Upper lobe of left lung (tissue), 6 donors: ENCODE data around the gene ARHGEF3. TPM values are rescaled to one million over a fixed set of nuclear protein-coding genes. Genes with fewer than 3 reads are reported as not detected.

ENCODE experiments used
- ATAC-seq, 2 donors: fragments of 200-7000 bp; cut with Tn5 transposase; one replicate each; pipeline ENCODE4 v1.9.1; 2022; ENCODE audit warnings: mild to moderate bottlenecking in 2 of 2, moderate library complexity in 2 of 2; ENCODE audit not compliant: low FRiP score in 2 of 2
- DNase-seq, 2 donors: peaks; one replicate each; pipeline ENCODE4 v3.0.0-alpha.2; 2019 to 2020
- H3K27ac ChIP-seq, 4 donors: fragments of 200-600 bp; sonication (generic); one replicate each; pipeline ENCODE4 v1.5.1; 2016 to 2019
- H3K27me3 ChIP-seq, 4 donors: fragments of 200-600 bp; sonication (generic); one replicate each; pipeline ENCODE4 v1.5.1; 2017 to 2019
- H3K36me3 ChIP-seq, 4 donors: fragments of 200-600 bp; sonication (generic); one replicate each; pipeline ENCODE4 v1.5.1; 2016 to 2019
- H3K4me1 ChIP-seq, 4 donors: fragments of 200-600 bp; sonication (generic); one replicate each; pipeline ENCODE4 v1.5.1; 2018 to 2019
- H3K4me3 ChIP-seq, 4 donors: fragments of 200-600 bp; sonication (generic); one replicate each; pipeline ENCODE4 v1.5.1; 2017 to 2019; ENCODE audit warnings: mild to moderate bottlenecking in 2 of 4, moderate library complexity in 1 of 4
- H3K9me3 ChIP-seq, 4 donors: fragments of 200-600 bp; sonication (generic); one replicate each; pipeline ENCODE4 v1.5.1; 2018 to 2019
- CTCF ChIP-seq, 6 experiments: fragments of 450-650 bp in 4 of 6; fragments of 200-600 bp in 2 of 6; sonication (generic) in 2 of 6; IDR thresholded peaks; one replicate each; pipeline ENCODE4 v1.5.1; 2016 to 2019; ENCODE audit warnings: antibody characterized with exemption in 6 of 6
- EP300 ChIP-seq, 4 donors: sonication (generic); formaldehyde crosslinking; IDR thresholded peaks; one replicate each; pipeline ENCODE4 v1.5.1; 2017; ENCODE audit warnings: antibody characterized with exemption in 4 of 4, control low read depth in 2 of 4
- POLR2A ChIP-seq, 4 donors: fragments of 450-650 bp; IDR thresholded peaks; one replicate each; pipeline ENCODE4 v1.5.1; 2016 to 2017; ENCODE audit warnings: antibody characterized with exemption in 4 of 4, mild to moderate bottlenecking in 2 of 4
- POLR2AphosphoS5 ChIP-seq, 2 donors: sonication (generic); formaldehyde crosslinking; IDR thresholded peaks; one replicate each; pipeline ENCODE4 v1.5.1; 2017; ENCODE audit warnings: antibody characterized with exemption in 2 of 2
- WGBS, 2 donors: methylation state at CpG; one replicate each; pipeline ENCODE4 v1.1.5; 2017 to 2018; 5-methylcytosine and 5-hydroxymethylcytosine counted together
- total RNA-seq, 6 donors: library from RNA; depleted of rRNA in 4 of 6; stranded (reverse); fragments of >200 nt in 4 of 6; gene quantifications; one replicate each; pipeline versions ENCODE4 v1.1.0 to v1.2.1, GENCODE V29; 2016 to 2021
- donor health status: DM: no; HTN: no; CAD: no; lungs with moderate emphysema.
- donor health status: DM: no; HTN: yes; CAD: no; lungs with severe emphysema.

ARHGEF3 gene
- total RNA-seq, 6 donors from 2014 or later: 26.6 to 38.9 (median 30.0) TPM

GRCh38 chr3:56775445-56775837 lies 26.3 kb downstream of the ARHGEF3 start:
- peak overlapping the region in 3 of 4 donors; percentile 32 to 52 (median 36) for H3K27ac ChIP-seq
- DNase-seq: no peak
- TF ChIP-seq POLR2A (IDR thresholded peaks at IDR 0.05): no peak
- no peak for TF ChIP-seq CTCF (IDR thresholded peaks at IDR 0.05)
- TF ChIP-seq POLR2AphosphoS5 (IDR thresholded peaks at IDR 0.05): no peak
- no peak for TF ChIP-seq EP300 (IDR thresholded peaks at IDR 0.05)
- H3K36me3 ChIP-seq: peaks cover 0 to 22% (median 16%) of the 10 kb centered on the region in 4 donors
- H3K4me1 ChIP-seq: peaks cover 37 to 50% (median 44%) of the 10 kb centered on the region in 4 donors
- no peak for ATAC-seq
- no peaks in the 10 kb centered on the region for H3K27me3 ChIP-seq
- no peaks in the 10 kb centered on the region for H3K9me3 ChIP-seq
- no peak overlapping the region for H3K4me3 ChIP-seq
- WGBS, 2 donors: 83 to 90% methylated on average over 7 of the region's 7 CpGs

- H3K36me3 ChIP-seq: peaks cover 0 to 34% (median 16%) of the 10 kb centered on the region in 4 donors
- H3K27ac ChIP-seq: peak overlapping the region in 1 of 4 donors; percentile 8
- no peaks in the 10 kb centered on the region for H3K27me3 ChIP-seq
- no peaks in the 10 kb centered on the region for H3K9me3 ChIP-seq
- ATAC-seq: no peak
- peaks cover 34 to 51% (median 44%) of the 10 kb centered on the region in 4 donors for H3K4me1 ChIP-seq
- TF ChIP-seq CTCF (IDR thresholded peaks at IDR 0.05) (no peak), POLR2AphosphoS5 (IDR thresholded peaks at IDR 0.05) (no peak), EP300 (IDR thresholded peaks at IDR 0.05) (no peak), POLR2A (IDR thresholded peaks at IDR 0.05) (no peak)
- DNase-seq: no peak
- no peak overlapping the region for H3K4me3 ChIP-seq
Observed at GRCh38 chr3:56773986-56774385, 27.8 kb downstream of the ARHGEF3 start.

DNA sequence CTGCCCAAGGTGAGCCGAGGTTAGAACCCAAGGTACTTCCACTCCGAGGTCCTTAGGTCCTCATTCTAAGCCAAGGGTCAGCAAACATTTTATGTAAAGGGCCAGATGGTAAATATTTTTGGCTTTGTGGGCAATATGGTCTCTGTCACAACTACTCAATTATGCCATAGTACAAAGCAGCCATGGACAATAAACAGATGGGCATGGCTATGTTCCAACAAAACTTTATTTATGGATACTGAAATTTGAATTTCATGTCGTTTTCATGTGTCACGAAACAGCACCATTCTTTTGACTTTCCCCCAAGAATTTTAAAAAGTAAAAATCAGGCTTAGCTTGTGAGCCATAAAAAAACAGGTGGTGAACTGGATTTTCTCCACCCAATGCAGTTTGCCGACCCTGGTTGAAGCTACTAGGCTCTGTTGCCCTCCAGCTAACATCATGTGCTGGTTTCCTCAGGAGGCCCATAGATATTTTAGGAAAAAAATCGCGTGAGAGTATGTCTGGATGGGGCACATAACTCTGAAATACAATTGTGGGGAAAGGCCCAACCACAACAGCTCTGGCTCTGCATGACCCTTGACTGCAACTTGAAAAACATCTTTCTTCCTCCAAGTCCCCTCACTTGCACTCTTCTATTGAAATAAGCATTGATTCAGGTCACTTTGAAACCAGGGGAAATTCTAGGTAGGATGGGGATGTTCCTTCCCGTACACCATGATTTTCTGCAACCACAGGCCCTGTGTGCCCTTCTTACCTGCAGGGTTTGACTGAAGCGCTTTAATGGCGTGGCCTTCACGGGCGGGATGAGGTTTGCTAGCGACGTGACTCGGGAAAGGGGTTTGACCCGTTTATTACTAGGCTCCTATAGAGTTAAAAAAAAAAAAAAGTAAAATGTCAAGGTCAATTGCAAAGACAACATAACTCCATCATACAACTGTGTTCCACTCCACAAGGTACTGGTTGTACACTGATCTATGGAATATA lies 28.5 kb downstream of the ARHGEF3 start:
- DNase-seq (no peak), ATAC-seq (no peak)

DNA sequence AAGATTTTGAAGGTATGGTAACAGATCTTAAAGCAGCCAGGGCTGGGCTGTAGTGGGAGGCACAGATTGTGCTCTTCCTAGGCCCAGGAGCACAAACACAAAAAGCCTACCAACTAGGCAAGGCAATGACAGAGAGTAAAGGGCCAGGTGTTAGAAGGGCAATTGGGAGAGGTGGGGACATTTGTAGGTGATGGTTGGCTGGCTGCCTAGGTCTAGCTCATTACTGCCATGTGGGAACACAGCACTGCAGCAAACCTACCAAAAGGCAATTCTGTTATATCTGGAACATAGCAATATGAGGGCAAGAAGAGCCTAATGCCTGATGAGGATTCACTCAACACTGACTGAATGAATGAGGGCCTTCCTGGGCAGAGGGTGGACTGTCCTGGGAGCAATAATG lies 30.4 kb downstream of the ARHGEF3 start:
- DNase-seq: no peak
- H3K9me3 ChIP-seq: no peaks in the 10 kb centered on the region
- H3K4me1 ChIP-seq: peaks cover 16 to 29% (median 23%) of the 10 kb centered on the region in 4 donors
- H3K27ac ChIP-seq: peak overlapping the region in 1 of 4 donors; percentile 9
- H3K27me3 ChIP-seq: no peaks in the 10 kb centered on the region
- H3K4me3 ChIP-seq: no peak overlapping the region
- H3K36me3 ChIP-seq: peaks cover 0 to 34% (median 16%) of the 10 kb centered on the region in 4 donors
- no peak for ATAC-seq
- TF ChIP-seq EP300 (IDR thresholded peaks at IDR 0.05) (no peak), CTCF (IDR thresholded peaks at IDR 0.05) (no peak), POLR2AphosphoS5 (IDR thresholded peaks at IDR 0.05) (no peak), POLR2A (IDR thresholded peaks at IDR 0.05) (no peak)

More for the DNA sequence above, 28.5 kb downstream of the ARHGEF3 start:
- Histone ChIP-seq H3K4me3 (no peak overlapping the region), H3K4me1 (peaks cover 34 to 44% (median 39%) of the 10 kb centered on the region in 4 donors), H3K36me3 (peaks cover 0 to 34% (median 16%) of the 10 kb centered on the region in 4 donors), H3K27me3 (no peaks in the 10 kb centered on the region), H3K9me3 (no peaks in the 10 kb centered on the region), H3K27ac (peak overlapping the region in 1 of 4 donors; percentile 8)
- TF ChIP-seq POLR2AphosphoS5 (IDR thresholded peaks at IDR 0.05) (no peak), POLR2A (IDR thresholded peaks at IDR 0.05) (no peak), EP300 (IDR thresholded peaks at IDR 0.05) (no peak), CTCF (IDR thresholded peaks at IDR 0.05) (no peak)
- 89% methylated on average over 16 of the region's 16 CpGs for whole genome bisulfite sequencing, 2 donors
